HEK293T (cell line): Measurements from ENCODE around the gene BPTF.

ENCODE experiments used
- ELF4 ChIP-seq: fragments of 450-650 bp; IDR thresholded peaks from 2 replicates; pipeline ENCODE4 v1.6.1; 2017; ENCODE audit warnings: antibody characterized with exemption
- HDGF ChIP-seq: fragments of 450-650 bp; IDR thresholded peaks from 2 replicates; pipeline ENCODE4 v1.6.1; 2017; ENCODE audit warnings: antibody characterized with exemption, borderline replicate concordance
- L3MBTL2 ChIP-seq: fragments of 450-650 bp; conservative IDR thresholded peaks from 2 replicates; pipeline ENCODE4 v1.6.1; 2016; ENCODE audit warnings: mild to moderate bottlenecking
- LEF1 ChIP-seq: fragments of 450-650 bp; IDR thresholded peaks from 2 replicates; pipeline ENCODE4 v1.6.1; 2017; ENCODE audit warnings: mild to moderate bottlenecking, borderline replicate concordance
- NFRKB ChIP-seq: fragments of 450-650 bp; IDR thresholded peaks from 2 replicates; pipeline ENCODE4 v1.6.1; 2016; ENCODE audit warnings: mild to moderate bottlenecking, moderate library complexity
- PKNOX1 ChIP-seq: fragments of 450-650 bp; IDR thresholded peaks from 2 replicates; pipeline ENCODE4 v1.6.1; 2016
- SP1 ChIP-seq: fragments of 450-650 bp; IDR thresholded peaks from 2 replicates; pipeline ENCODE4 v1.6.1; 2017
- TARDBP ChIP-seq: fragments of 450-650 bp; IDR thresholded peaks from 2 replicates; pipeline ENCODE4 v1.6.1; 2016
- ZNF384 ChIP-seq: fragments of 450-650 bp; IDR thresholded peaks from 2 replicates; pipeline ENCODE4 v1.6.1; 2016

- TF ChIP-seq TARDBP (no peak), ELF4 (no peak), L3MBTL2 (no peak), ZNF384 (no peak), PKNOX1 (no peak), HDGF (no peak), NFRKB (no peak), LEF1 (no peak), SP1 (no peak)
Measured at GRCh38 chr17:67831268-67831667, 6.0 kb downstream of the BPTF start.
